Uterus (tissue), 4 donors: ENCODE measurements around the gene ATL3. TPM values are rescaled to one million over a fixed set of nuclear protein-coding genes. Genes with fewer than 3 reads are reported as not detected.
A peak's percentile ranks its signal among the peaks of the same experiment; 100 is the strongest.

Experiments used
- DNase-seq, 2 donors: peaks; one replicate each; pipeline ENCODE4 v3.0.0-alpha.2; 2019 to 2020
- H3K27ac ChIP-seq, 2 donors: fragments of 200-600 bp; sonication (generic); 1 replicate in 1 of 2; 2 replicates in 1 of 2; pipeline ENCODE4 v1.5.1; 2016 to 2018
- H3K27me3 ChIP-seq, 2 donors: fragments of 200-600 bp; sonication (generic); one replicate each; pipeline ENCODE4 v1.5.1; 2018 to 2019; ENCODE audit warnings: control low read depth in 1 of 2
- H3K36me3 ChIP-seq, 2 donors: fragments of 200-600 bp; sonication (generic); one replicate each; pipeline ENCODE4 v1.5.1; 2019; ENCODE audit warnings: control low read depth in 1 of 2
- H3K4me1 ChIP-seq, 2 donors: fragments of 200-600 bp; sonication (generic); one replicate each; pipeline ENCODE4 v1.5.1; 2018 to 2019; ENCODE audit warnings: control low read depth in 1 of 2
- H3K4me3 ChIP-seq, 2 donors: fragments of 200-600 bp; sonication (generic); 1 replicate in 1 of 2; 2 replicates in 1 of 2; pipeline ENCODE4 v1.5.1; 2018 to 2019; ENCODE audit warnings: mild to moderate bottlenecking in 1 of 2
- H3K9me3 ChIP-seq, 2 donors: fragments of 200-600 bp; sonication (generic); one replicate each; pipeline ENCODE4 v1.5.1; 2019; ENCODE audit warnings: control low read depth in 1 of 2
- POLR2A ChIP-seq, 2 donors: fragments of 450-650 bp; IDR thresholded peaks; one replicate each; pipeline ENCODE4 v1.6.1; 2016; ENCODE audit warnings: antibody characterized with exemption in 2 of 2, mild to moderate bottlenecking in 1 of 2, moderate library complexity in 1 of 2
- intact Hi-C: fragments of 100-400 bp; cut with DNase I; formaldehyde crosslinking; loops from one replicate; pipeline ENCODE4 v1.15.1; 2023; ENCODE audit warnings: low total_unique reads
- total RNA-seq, 4 donors: library from RNA; depleted of rRNA in 3 of 4; stranded (reverse); fragments of >200 nt in 3 of 4; gene quantifications; one replicate each; pipeline versions ENCODE4 v1.1.0 to v1.2.4, GENCODE V29; 2014 to 2023
- TF ChIP-seq, protein P1 (sequence below), 4 experiments: fragments of 200-600 bp in 2 of 4; fragments of 450-650 bp in 2 of 4; sonication (generic) in 2 of 4; IDR thresholded peaks; one replicate each; pipeline ENCODE4 v1.5.1; 2016 to 2019; ENCODE audit warnings: antibody characterized with exemption in 4 of 4, mild to moderate bottlenecking in 2 of 4, moderate library complexity in 1 of 4
- donor health status: DM: yes; HTN: yes; CAD: no.

The ATL3 gene
- total RNA-seq, 4 donors from 2014 or later = 49.4 to 158 (median 87.6) TPM

DNA sequence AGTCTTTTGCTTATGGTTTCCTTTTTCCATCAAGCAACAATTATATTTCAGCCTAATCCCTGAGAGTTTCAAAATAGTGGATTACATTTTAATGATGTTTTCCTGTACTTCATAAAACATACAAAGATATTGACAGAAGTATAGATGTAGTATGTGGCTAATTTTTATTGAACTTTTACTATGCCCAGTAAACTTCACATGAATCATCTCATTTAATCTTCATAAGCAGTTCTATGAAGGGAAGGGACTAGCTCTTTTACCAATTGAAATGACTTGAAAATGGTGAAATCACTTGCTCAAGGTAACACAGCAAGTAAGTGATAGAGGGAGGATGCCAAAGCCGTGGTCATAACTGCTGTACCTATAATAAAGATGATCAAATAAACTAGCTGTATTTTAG is 37.6 kb upstream of the ATL3 start:
- intact Hi-C loops = no loop called here
- no peak for DNase-seq
- Histone ChIP-seq H3K27ac (no peak overlapping the region), H3K4me1 (peaks cover 0 to 4% of the 10 kb centered on the region in 2 donors), H3K4me3 (no peak overlapping the region), H3K27me3 (no peaks in the 10 kb centered on the region), H3K9me3 (no peaks in the 10 kb centered on the region), H3K36me3 (no peaks in the 10 kb centered on the region)
- TF ChIP-seq POLR2A (IDR thresholded peaks at IDR 0.05) = no peak
- TF ChIP-seq, protein P1, sequence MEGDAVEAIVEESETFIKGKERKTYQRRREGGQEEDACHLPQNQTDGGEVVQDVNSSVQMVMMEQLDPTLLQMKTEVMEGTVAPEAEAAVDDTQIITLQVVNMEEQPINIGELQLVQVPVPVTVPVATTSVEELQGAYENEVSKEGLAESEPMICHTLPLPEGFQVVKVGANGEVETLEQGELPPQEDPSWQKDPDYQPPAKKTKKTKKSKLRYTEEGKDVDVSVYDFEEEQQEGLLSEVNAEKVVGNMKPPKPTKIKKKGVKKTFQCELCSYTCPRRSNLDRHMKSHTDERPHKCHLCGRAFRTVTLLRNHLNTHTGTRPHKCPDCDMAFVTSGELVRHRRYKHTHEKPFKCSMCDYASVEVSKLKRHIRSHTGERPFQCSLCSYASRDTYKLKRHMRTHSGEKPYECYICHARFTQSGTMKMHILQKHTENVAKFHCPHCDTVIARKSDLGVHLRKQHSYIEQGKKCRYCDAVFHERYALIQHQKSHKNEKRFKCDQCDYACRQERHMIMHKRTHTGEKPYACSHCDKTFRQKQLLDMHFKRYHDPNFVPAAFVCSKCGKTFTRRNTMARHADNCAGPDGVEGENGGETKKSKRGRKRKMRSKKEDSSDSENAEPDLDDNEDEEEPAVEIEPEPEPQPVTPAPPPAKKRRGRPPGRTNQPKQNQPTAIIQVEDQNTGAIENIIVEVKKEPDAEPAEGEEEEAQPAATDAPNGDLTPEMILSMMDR (IDR thresholded peaks at IDR 0.05) = no peak

DNA sequence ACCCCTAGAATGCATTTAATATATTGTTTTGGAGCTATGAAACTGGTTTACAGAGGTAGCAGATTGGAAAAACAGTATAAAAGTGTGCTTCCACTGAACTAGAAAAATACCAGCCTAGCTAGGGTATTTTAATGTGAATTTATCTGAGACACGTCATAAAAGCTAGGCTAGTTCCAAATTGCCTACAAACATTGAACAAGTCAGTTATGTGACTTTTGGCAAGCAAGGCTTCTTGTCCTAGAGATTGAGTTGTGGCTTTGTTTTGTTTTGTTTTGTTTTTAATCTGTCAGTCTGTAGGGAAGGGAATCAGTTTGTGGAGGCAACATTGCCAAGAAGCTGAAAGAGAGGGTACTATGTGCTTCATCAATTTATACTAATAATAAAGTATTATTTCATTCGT is 34.4 kb upstream of the ATL3 start:
- TF ChIP-seq, protein P1 (IDR thresholded peaks at IDR 0.05) = no peak
- no peak for TF ChIP-seq POLR2A (IDR thresholded peaks at IDR 0.05)
- Histone ChIP-seq H3K4me1 (peaks cover 0 to 4% of the 10 kb centered on the region in 2 donors), H3K27me3 (no peaks in the 10 kb centered on the region), H3K9me3 (no peaks in the 10 kb centered on the region), H3K4me3 (no peak overlapping the region), H3K27ac (no peak overlapping the region), H3K36me3 (no peaks in the 10 kb centered on the region)
- no peak for DNase-seq
- intact Hi-C loops = no loop called here

DNA sequence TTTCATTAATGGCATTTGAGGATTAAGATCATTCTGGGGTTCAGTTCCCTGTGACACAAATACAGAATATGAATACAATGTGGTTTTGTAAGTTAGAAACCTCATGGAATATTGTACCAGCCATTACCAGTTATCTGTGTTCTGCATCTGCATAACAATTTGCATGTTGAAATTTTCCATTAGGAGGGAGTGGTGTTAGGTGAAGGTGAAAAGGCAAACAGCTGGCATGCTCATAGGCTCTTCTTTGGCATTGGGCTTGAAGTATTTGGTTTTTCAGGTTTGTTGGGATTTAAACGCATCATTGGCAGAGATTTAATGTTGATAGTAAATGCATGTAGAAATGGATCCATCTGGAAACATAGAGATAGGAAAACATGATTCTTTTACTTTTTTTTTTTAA is 28.7 kb upstream of the ATL3 start:
- DNase-seq = no peak
- TF ChIP-seq, protein P1 (IDR thresholded peaks at IDR 0.05) = no peak
- TF ChIP-seq POLR2A (IDR thresholded peaks at IDR 0.05) = no peak
- Histone ChIP-seq H3K27me3 (no peaks in the 10 kb centered on the region), H3K27ac (peak overlapping the region in 1 of 2 donors; percentile 18), H3K36me3 (no peaks in the 10 kb centered on the region), H3K4me1 (no peaks in the 10 kb centered on the region), H3K9me3 (no peaks in the 10 kb centered on the region), H3K4me3 (no peak overlapping the region)
- intact Hi-C loops = no loop called here

DNA sequence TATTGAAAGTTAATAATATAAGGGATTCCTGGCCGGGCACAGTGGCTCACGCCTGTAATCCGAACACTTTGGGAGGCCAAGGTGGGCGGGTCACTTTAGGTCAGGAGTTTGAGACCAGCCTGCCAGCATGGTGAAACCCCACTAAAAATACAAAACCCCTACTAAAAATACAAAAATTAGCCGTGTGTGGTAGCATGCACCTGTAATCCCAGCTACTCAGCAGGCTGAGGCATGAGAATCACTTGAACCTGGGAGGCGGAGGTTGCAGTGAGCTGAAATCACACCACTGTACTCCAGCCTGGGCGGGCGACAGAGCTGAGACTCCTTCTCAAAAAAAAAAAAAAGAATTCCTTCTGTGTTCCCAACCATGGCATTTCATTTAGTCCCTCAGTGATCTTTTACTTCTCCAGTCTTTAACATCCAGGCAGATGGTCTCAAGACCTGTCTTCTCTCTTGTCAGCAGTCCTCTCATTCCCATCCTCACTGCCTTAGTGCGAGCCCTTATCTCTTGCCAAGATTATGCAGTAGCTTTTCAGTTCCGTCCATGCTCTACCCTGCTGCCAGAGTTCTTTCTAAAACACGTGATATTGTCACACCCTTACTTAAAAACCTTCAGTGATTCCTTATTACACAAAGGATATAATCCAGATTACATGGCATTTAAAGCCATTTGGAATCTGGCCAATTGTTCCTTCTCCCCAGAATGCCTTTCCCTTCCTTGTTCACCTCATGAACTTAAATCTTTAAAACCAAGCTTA is 28.0 kb upstream of the ATL3 start:
- Histone ChIP-seq H3K4me3 (no peak overlapping the region), H3K36me3 (no peaks in the 10 kb centered on the region), H3K4me1 (no peaks in the 10 kb centered on the region), H3K9me3 (no peaks in the 10 kb centered on the region), H3K27ac (peak overlapping the region in 1 of 2 donors; percentile 18), H3K27me3 (no peaks in the 10 kb centered on the region)
- no peak for TF ChIP-seq POLR2A (IDR thresholded peaks at IDR 0.05)
- TF ChIP-seq, protein P1 (IDR thresholded peaks at IDR 0.05) = no peak
- intact Hi-C loops = no loop called here
- DNase-seq = no peak

DNA sequence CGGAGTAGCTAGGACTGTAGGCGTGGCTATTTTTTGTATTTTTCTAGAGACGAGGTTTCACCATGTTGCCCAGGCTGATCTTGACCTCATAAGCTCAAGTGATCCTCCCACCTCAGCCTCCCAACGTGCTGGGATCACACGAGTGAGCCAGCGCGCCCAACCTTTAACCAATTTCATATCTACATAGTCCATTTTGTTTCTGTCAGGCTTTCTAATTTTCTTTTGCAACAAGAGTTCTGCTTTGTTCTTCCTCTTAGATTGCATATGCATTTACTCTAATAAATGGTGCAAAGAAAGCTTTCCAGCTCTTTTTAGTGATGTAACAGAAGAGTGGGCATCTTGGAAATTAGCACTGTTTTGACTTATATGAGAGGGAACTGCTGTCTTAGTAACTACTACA is 23.4 kb upstream of the ATL3 start:
- no peak overlapping the region for H3K27ac ChIP-seq

More for the DNA sequence above, 23.4 kb upstream of the ATL3 start:
- TF ChIP-seq POLR2A (IDR thresholded peaks at IDR 0.05) = no peak
- TF ChIP-seq, protein P1 (IDR thresholded peaks at IDR 0.05) = no peak
- H3K9me3 ChIP-seq = no peaks in the 10 kb centered on the region
- H3K4me3 ChIP-seq = no peak overlapping the region
- H3K4me1 ChIP-seq = peaks cover 0 to 7% of the 10 kb centered on the region in 2 donors
- intact Hi-C loops = no loop called here
- H3K27me3 ChIP-seq = no peaks in the 10 kb centered on the region
- DNase-seq = no peak
- no peaks in the 10 kb centered on the region for H3K36me3 ChIP-seq
